H1 (cell line): ENCODE results near the gene CLDN16. TPM values are rescaled to one million over a fixed set of nuclear protein-coding genes. Genes with fewer than 3 reads are reported as not detected.

Source experiments
- CTCF ChIA-PET: fragments of 300-600 bp; sonication (Branson Sonifier 250); formaldehyde crosslinking; loops from one replicate; lab custom pipeline; 2021; ENCODE audit not compliant: partially characterized antibody; lab: Charles Lee
- POLR2A ChIA-PET: fragments of 300-600 bp; sonication (Branson Sonifier 250); formaldehyde crosslinking; loops from one replicate; lab custom pipeline; 2021; ENCODE audit warnings: inconsistent platforms; ENCODE audit not compliant: partially characterized antibody; lab: Charles Lee
- DNase-seq, 2 experiments: peaks; one replicate each; pipeline versions ENCODE4 v3.0.0 to v3.0.0-alpha.2; 2010 to 2022; ENCODE audit warnings: low spot score in 2 of 2, low read depth in 1 of 2, mixed read lengths in 1 of 2
- FAIRE-seq: peaks from 2 replicates; lab custom pipeline; 2011; peaks lifted over from hg19 to GRCh38; lab: Jason Lieb, UNC
- H2AFZ ChIP-seq: 2 replicates; pipeline ENCODE4 v1.8.1; 2012; ENCODE audit warnings: low read length, inconsistent platforms
- H2AK5ac ChIP-seq: 2 replicates; pipeline ENCODE4 v1.6.1; 2013; ENCODE audit warnings: low read depth, low read length
- H2BK120ac ChIP-seq: replicated peaks from 2 replicates; pipeline ENCODE3; 2013; ENCODE audit warnings: low read depth, low read length, inconsistent platforms
- H2BK12ac ChIP-seq: 2 replicates; pipeline ENCODE4 v1.6.1; 2013; ENCODE audit warnings: low read depth, low read length
- H2BK15ac ChIP-seq: 2 replicates; pipeline ENCODE4 v1.6.1; 2013; ENCODE audit warnings: low read length
- H2BK20ac ChIP-seq: 2 replicates; pipeline ENCODE4 v1.6.1; 2013; ENCODE audit warnings: low read length
- H2BK5ac ChIP-seq: 2 replicates; pipeline ENCODE4 v1.6.1; 2013; ENCODE audit warnings: low read depth, low read length
- H3K14ac ChIP-seq: 2 replicates; pipeline ENCODE4 v1.6.1; 2013; ENCODE audit warnings: inconsistent platforms; ENCODE audit not compliant: insufficient read length
- H3K18ac ChIP-seq: 2 replicates; pipeline ENCODE4 v1.6.1; 2013; ENCODE audit warnings: low read length; ENCODE audit errors: extremely low read depth
- H3K23ac ChIP-seq: 2 replicates; pipeline ENCODE4 v1.6.1; 2013; ENCODE audit warnings: inconsistent platforms; ENCODE audit not compliant: insufficient read length
- H3K23me2 ChIP-seq: 2 replicates; pipeline ENCODE4 v1.6.1; 2013; ENCODE audit warnings: low read depth, low read length
- H3K27ac ChIP-seq: 2 replicates; pipeline ENCODE4 v1.6.1; 2011; ENCODE audit warnings: low read depth, low read length, inconsistent platforms
- H3K27me3 ChIP-seq, 4 experiments: replicated peaks in 1 of 4; 1 replicate in 1 of 4; 2 replicates in 3 of 4; pipeline versions ENCODE4 v1.6.1 to v1.8.1; 2011 to 2013; ENCODE audit warnings: low read length in 3 of 4, mild to moderate bottlenecking in 3 of 4, inconsistent platforms in 2 of 4, mixed read lengths in 2 of 4, moderate library complexity in 1 of 4; ENCODE audit not compliant: control insufficient read depth in 3 of 4, insufficient read depth in 3 of 4; ENCODE audit errors: extremely low read depth in 1 of 4
- H3K36me3 ChIP-seq, 4 experiments: 2 replicates each; pipeline versions ENCODE4 v1.6.1 to v1.8.1; 2011 to 2013; ENCODE audit warnings: mild to moderate bottlenecking in 4 of 4, low read length in 3 of 4, moderate library complexity in 2 of 4, control low read depth in 1 of 4, inconsistent platforms in 1 of 4; ENCODE audit not compliant: insufficient read depth in 4 of 4, control insufficient read depth in 2 of 4
- H3K4ac ChIP-seq: replicated peaks from 2 replicates; pipeline ENCODE3; 2013; ENCODE audit warnings: low read length, low read depth, mixed read lengths, inconsistent platforms; ENCODE audit not compliant: insufficient read length
- H3K4me1 ChIP-seq, 4 experiments: replicated peaks in 1 of 4; 1 replicate in 1 of 4; 2 replicates in 3 of 4; pipeline versions ENCODE4 v1.6.1 to v1.8.1; 2011 to 2013; ENCODE audit warnings: low read length in 3 of 4, inconsistent platforms in 2 of 4, mixed read lengths in 1 of 4; ENCODE audit not compliant: insufficient read depth in 4 of 4, control insufficient read depth in 3 of 4
- H3K4me2 ChIP-seq, 2 experiments: 2 replicates each; pipeline versions ENCODE4 v1.6.1 to v1.8.1; 2011 to 2013; ENCODE audit warnings: low read depth in 2 of 2, low read length in 2 of 2, control low read depth in 1 of 2, inconsistent platforms in 1 of 2, mild to moderate bottlenecking in 1 of 2; ENCODE audit not compliant: insufficient read depth in 1 of 2
- H3K4me3 ChIP-seq, 4 experiments: fragments of 200-600, 300-600 bp in 1 of 4; sonication (generic), shearing (Covaris generic), sonication (Bioruptor Twin) in 1 of 4; 2 replicates each; pipeline versions ENCODE4 v1.5.1 to v1.8.1; 2011 to 2016; ENCODE audit warnings: low read length in 4 of 4, low read depth in 3 of 4, control low read depth in 2 of 4, inconsistent platforms in 2 of 4, mild to moderate bottlenecking in 2 of 4, mixed read lengths in 1 of 4, moderate library complexity in 1 of 4; ENCODE audit not compliant: insufficient read depth in 2 of 4; ENCODE audit errors: extremely low read depth in 1 of 4
- H3K56ac ChIP-seq: replicated peaks from 2 replicates; pipeline ENCODE3; 2013; ENCODE audit warnings: low read depth, mild to moderate bottlenecking, mixed read lengths, low read length, inconsistent platforms; ENCODE audit not compliant: insufficient read length
- H3K79me1 ChIP-seq: 2 replicates; pipeline ENCODE4 v1.6.1; 2013; ENCODE audit warnings: low read depth, low read length, control low read depth
- H3K79me2 ChIP-seq, 2 experiments: 2 replicates each; pipeline versions ENCODE4 v1.6.1 to v1.8.1; 2012 to 2013; ENCODE audit warnings: low read length in 2 of 2, mild to moderate bottlenecking in 2 of 2, inconsistent platforms in 1 of 2; ENCODE audit not compliant: insufficient read depth in 2 of 2, control insufficient read depth in 1 of 2
- H3K9ac ChIP-seq, 4 experiments: replicated peaks in 1 of 4; 1 replicate in 1 of 4; 2 replicates in 3 of 4; pipeline versions ENCODE4 v1.6.1 to v1.8.1; 2011 to 2013; ENCODE audit warnings: low read depth in 3 of 4, low read length in 3 of 4, control low read depth in 2 of 4, mild to moderate bottlenecking in 2 of 4, moderate library complexity in 2 of 4, inconsistent platforms in 1 of 4; ENCODE audit errors: extremely low read depth in 1 of 4
- H3K9me3 ChIP-seq, 2 experiments: 2 replicates each; pipeline versions ENCODE4 v1.6.1 to v1.8.1; 2012 to 2013; ENCODE audit warnings: mild to moderate bottlenecking in 2 of 2, moderate library complexity in 2 of 2, control low read depth in 1 of 2, inconsistent platforms in 1 of 2, low read depth in 1 of 2, low read length in 1 of 2, mixed read lengths in 1 of 2; ENCODE audit not compliant: insufficient read depth in 2 of 2
- H4K20me1 ChIP-seq, 2 experiments: replicated peaks in 1 of 2; 2 replicates each; pipeline versions ENCODE3 to v1.8.1; 2011 to 2013; ENCODE audit warnings: inconsistent platforms in 2 of 2, low read length in 2 of 2, mild to moderate bottlenecking in 1 of 2; ENCODE audit not compliant: insufficient read depth in 2 of 2, control insufficient read depth in 1 of 2
- H4K5ac ChIP-seq: 2 replicates; pipeline ENCODE4 v1.6.1; 2013; ENCODE audit warnings: low read length, low read depth, mixed read lengths, inconsistent platforms; ENCODE audit not compliant: insufficient read length
- H4K8ac ChIP-seq: 2 replicates; pipeline ENCODE4 v1.8.0; 2013; ENCODE audit warnings: mild to moderate bottlenecking, moderate library complexity, low read length, inconsistent platforms; ENCODE audit not compliant: insufficient read depth; ENCODE audit errors: extremely low read depth
- H4K91ac ChIP-seq: replicated peaks from 2 replicates; pipeline ENCODE3; 2013; ENCODE audit warnings: low read length, mixed read lengths, inconsistent platforms; ENCODE audit not compliant: insufficient read length
- ATF2 ChIP-seq: IDR thresholded peaks from 2 replicates; pipeline ENCODE4 v1.6.1; 2012; ENCODE audit warnings: low read length, inconsistent platforms
- CREB1 ChIP-seq: IDR thresholded peaks from 2 replicates; pipeline ENCODE4 v1.6.1; 2012; ENCODE audit warnings: inconsistent platforms
- CTBP2 ChIP-seq: IDR thresholded peaks from 2 replicates; pipeline ENCODE4 v1.7.0; 2011; ENCODE audit warnings: borderline replicate concordance, mild to moderate bottlenecking, moderate library complexity, mixed read lengths, low read length; ENCODE audit not compliant: insufficient read depth, insufficient read length
- EGR1 ChIP-seq: IDR thresholded peaks from 2 replicates; pipeline ENCODE4 v1.6.1; 2011; ENCODE audit warnings: low read depth, low read length, borderline replicate concordance
- HDAC2 ChIP-seq, 2 experiments: fragments of 300-600 bp in 1 of 2; sonication (generic) in 1 of 2; IDR thresholded peaks; 2 replicates each; pipeline ENCODE4 v1.6.1; 2011 to 2012; ENCODE audit warnings: low read depth in 2 of 2, low read length in 2 of 2, mild to moderate bottlenecking in 2 of 2, moderate library complexity in 2 of 2, borderline replicate concordance in 1 of 2, inconsistent platforms in 1 of 2
- HDAC6 ChIP-seq: IDR thresholded peaks from one replicate; pipeline ENCODE4 v1.7.1; 2012; ENCODE audit warnings: low read depth, mild to moderate bottlenecking, inconsistent platforms, low read length, moderate library complexity
- POLR2AphosphoS5 ChIP-seq: IDR thresholded peaks from 2 replicates; pipeline ENCODE4 v1.6.1; 2011; ENCODE audit warnings: low read depth, low read length
- SIX5 ChIP-seq: IDR thresholded peaks from 2 replicates; pipeline ENCODE4 v1.6.1; 2011; ENCODE audit warnings: mild to moderate bottlenecking, low read depth, low read length
- USF2 ChIP-seq: IDR thresholded peaks from 2 replicates; pipeline ENCODE4 v1.6.1; 2011; ENCODE audit warnings: low read length, improper control_type of control experiment
- YY1 ChIP-seq: IDR thresholded peaks from 2 replicates; pipeline ENCODE4 v1.6.1; 2011; ENCODE audit warnings: low read depth, mild to moderate bottlenecking, low read length
- WGBS, 2 experiments: shearing (Covaris generic) in 1 of 2; methylation state at CpG; one replicate each; pipeline versions ENCODE4 v1.1.6 to v1.1.7; 2013 to 2015; ENCODE audit warnings: low lambda C conversion rate in 2 of 2, mixed read lengths in 2 of 2, inconsistent platforms in 1 of 2, low coverage in 1 of 2, missing lambda C conversion rate in 1 of 2; ENCODE audit not compliant: insufficient replicate concordance in 2 of 2, insufficient coverage in 1 of 2, insufficient read length in 1 of 2; ENCODE audit errors: extremely low coverage in 1 of 2, missing lambda C conversion rate in 1 of 2; 5-methylcytosine and 5-hydroxymethylcytosine counted together
- polyA plus RNA-seq, 7 experiments: library from polyadenylated mRNA; depleted of rRNA in 3 of 7; stranded (reverse) in 5 of 7; unstranded in 2 of 7; fragments of >200 nt in 5 of 7; fragments of 200-250 nt in 2 of 7; gene quantifications; 1 replicate in 5 of 7; 2 replicates in 1 of 7; 4 replicates in 1 of 7; pipeline versions ENCODE4 v1.2.1 to v1.2.3, GENCODE V29; 2011 to 2013; ENCODE audit warnings: missing spikeins in 2 of 7, mixed read lengths in 2 of 7
- total RNA-seq: library from RNA; stranded (reverse); fragmentation: NEBNext Ultra II Directional; extraction: Animal tissue kit (Norgen Biotek cat#: 25700); gene quantifications from 2 replicates; pipeline ENCODE4 v1.2.1, GENCODE V29; 2021

The CLDN16 gene
- total and polyA plus RNA-seq, 2 of the 8 experiments (the other 6 are each of a cell fraction or from before 2014, with no cell fraction given), result not detected

- no peak overlapping the region for H4K91ac ChIP-seq
- POLR2A ChIA-PET, result interaction anchor here (0.6 kb wide), 1 partner anchor 968 kb away, joined by 5 read pairs; no protein-coding TSS in a partner anchor
- no peak overlapping the region for H3K18ac ChIP-seq
- no peak overlapping the region for H4K5ac ChIP-seq
- H4K20me1 ChIP-seq, result no peaks in the 10 kb centered on the region
- no peak overlapping the region for H2BK12ac ChIP-seq
- DNase-seq, result no peak
- no peak overlapping the region for H3K23ac ChIP-seq
- H3K27ac ChIP-seq, result no peak overlapping the region
- H2BK120ac ChIP-seq, result no peak overlapping the region
- H3K4ac ChIP-seq, result no peak overlapping the region
- no peak overlapping the region for H3K14ac ChIP-seq
- H3K4me1 ChIP-seq, result no peaks in the 10 kb centered on the region
- H3K9ac ChIP-seq, result no peak overlapping the region
- no peak overlapping the region for H2BK15ac ChIP-seq
- no peaks in the 10 kb centered on the region for H3K36me3 ChIP-seq
- H3K79me2 ChIP-seq, result no peaks in the 10 kb centered on the region
- WGBS, 2 experiments, result 86% methylated on average over 6 of the region's 6 CpGs; no CpG with 5 or more reads in 1 of the 2 experiments
- H3K79me1 ChIP-seq, result no peaks in the 10 kb centered on the region
- H2BK20ac ChIP-seq, result no peak overlapping the region
- H2BK5ac ChIP-seq, result no peak overlapping the region
- no peak overlapping the region for H3K4me3 ChIP-seq
- no peak overlapping the region for H2AK5ac ChIP-seq
- H3K4me2 ChIP-seq, result no peak overlapping the region
- no peaks in the 10 kb centered on the region for H3K23me2 ChIP-seq
- no peak overlapping the region for H3K56ac ChIP-seq
- no peak for FAIRE-seq
- CTCF ChIA-PET, result interaction anchor here (1.0 to 4.3 kb wide), 4 partner anchors 13 to 87 kb away, joined by 3 to 22 read pairs (median 4); no protein-coding TSS in a partner anchor
- H3K27me3 ChIP-seq, result no peaks in the 10 kb centered on the region
- no peak overlapping the region for H2AFZ ChIP-seq
- H3K9me3 ChIP-seq, result no peaks in the 10 kb centered on the region
- no peak overlapping the region for H4K8ac ChIP-seq
- TF ChIP-seq EGR1 (no peak), CREB1 (no peak), CTBP2 (no peak), SIX5 (no peak), HDAC2 (IDR thresholded peaks at IDR 0.05; ENCODE audit: borderline replicate concordance in 1 of 2, low read depth in 2 of 2, low read length in 2 of 2) (no peak), YY1 (no peak), HDAC6 (no peak), ATF2 (no peak), POLR2AphosphoS5 (no peak), USF2 (no peak)
Measured at GRCh38 chr3:190426806-190427507, 39.0 kb downstream of the CLDN16 start.
